Neural cell (in vitro differentiated cells): ENCODE data around the gene HIPK1.

ENCODE experiments used
- CTCF ChIP-seq: fragments of 450-650 bp; IDR thresholded peaks from 2 replicates; pipeline ENCODE4 v1.5.1; 2014; ENCODE audit warnings: antibody characterized with exemption, mild to moderate bottlenecking, moderate library complexity; ENCODE audit not compliant: poor library complexity, severe bottlenecking
- EZH2 ChIP-seq: fragments of 200-600, 300-800 bp; shearing (Covaris generic), sonication (generic); IDR thresholded peaks from 2 replicates; pipeline ENCODE4 v1.6.1; 2014; ENCODE audit warnings: antibody characterized with exemption, low read length, borderline replicate concordance, mild to moderate bottlenecking; ENCODE audit not compliant: insufficient read depth, poor library complexity, severe bottlenecking
- POLR2AphosphoS5 ChIP-seq: IDR thresholded peaks from 2 replicates; pipeline ENCODE4 v1.6.1; 2012
- RAD21 ChIP-seq: fragments of 450-650 bp; conservative IDR thresholded peaks from 2 replicates; pipeline ENCODE4 v1.6.1; 2014; ENCODE audit warnings: antibody characterized with exemption, mild to moderate bottlenecking, moderate library complexity
- TAF1 ChIP-seq: IDR thresholded peaks from 2 replicates; pipeline ENCODE4 v1.6.1; 2012; ENCODE audit warnings: low read depth

DNA sequence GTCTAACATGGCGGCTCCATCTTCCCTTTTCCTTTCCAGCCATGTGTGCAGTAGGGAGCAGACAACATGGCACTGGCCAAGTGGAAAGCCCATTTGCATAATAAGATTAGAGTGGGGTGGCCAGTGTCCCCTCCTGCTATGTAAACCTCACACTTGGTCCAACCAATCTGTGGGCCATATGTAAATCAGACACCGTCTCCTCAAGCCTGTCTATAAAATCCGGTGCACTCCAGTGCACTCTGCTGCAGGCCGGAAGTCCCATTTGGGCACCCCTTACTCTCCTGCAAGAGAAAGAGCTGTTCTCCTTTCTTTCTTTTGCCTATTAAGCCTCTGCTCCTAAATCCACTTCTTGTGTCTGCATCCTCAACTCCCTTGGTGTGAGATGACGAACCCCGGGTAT is 94.3 kb downstream of the HIPK1 start:
- TF ChIP-seq EZH2 (no peak), CTCF (no peak), TAF1 (no peak), RAD21 (no peak), POLR2AphosphoS5 (no peak)
